ENCODE measurements around the gene ERVH48-1.
"Not testable (repeated sequence)": the region's sequence is repeated elsewhere in the genome, so short reads cannot be mapped to it uniquely, and the experiment has no call there.

DNA sequence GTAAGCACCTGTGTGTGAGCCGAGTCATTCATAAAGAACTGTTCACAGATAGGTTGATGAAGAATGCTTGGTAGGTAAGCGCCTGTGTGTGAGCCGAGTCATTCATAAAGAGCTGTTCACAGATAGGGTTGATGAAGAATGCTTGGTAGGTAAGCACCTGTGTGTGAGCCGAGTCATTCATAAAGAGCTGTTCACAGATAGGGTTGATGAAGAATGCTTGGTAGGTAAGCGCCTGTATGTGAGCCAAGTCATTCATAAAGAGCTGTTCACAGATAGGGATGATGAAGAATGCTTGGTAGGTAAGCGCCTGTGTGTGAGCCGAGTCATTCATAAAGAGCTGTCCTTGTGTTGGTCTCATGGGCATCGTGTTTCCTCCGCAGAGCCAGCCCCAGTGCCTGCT is 16.9 kb downstream of the ERVH48-1 start:
- TF ChIP-seq, protein P1, sequence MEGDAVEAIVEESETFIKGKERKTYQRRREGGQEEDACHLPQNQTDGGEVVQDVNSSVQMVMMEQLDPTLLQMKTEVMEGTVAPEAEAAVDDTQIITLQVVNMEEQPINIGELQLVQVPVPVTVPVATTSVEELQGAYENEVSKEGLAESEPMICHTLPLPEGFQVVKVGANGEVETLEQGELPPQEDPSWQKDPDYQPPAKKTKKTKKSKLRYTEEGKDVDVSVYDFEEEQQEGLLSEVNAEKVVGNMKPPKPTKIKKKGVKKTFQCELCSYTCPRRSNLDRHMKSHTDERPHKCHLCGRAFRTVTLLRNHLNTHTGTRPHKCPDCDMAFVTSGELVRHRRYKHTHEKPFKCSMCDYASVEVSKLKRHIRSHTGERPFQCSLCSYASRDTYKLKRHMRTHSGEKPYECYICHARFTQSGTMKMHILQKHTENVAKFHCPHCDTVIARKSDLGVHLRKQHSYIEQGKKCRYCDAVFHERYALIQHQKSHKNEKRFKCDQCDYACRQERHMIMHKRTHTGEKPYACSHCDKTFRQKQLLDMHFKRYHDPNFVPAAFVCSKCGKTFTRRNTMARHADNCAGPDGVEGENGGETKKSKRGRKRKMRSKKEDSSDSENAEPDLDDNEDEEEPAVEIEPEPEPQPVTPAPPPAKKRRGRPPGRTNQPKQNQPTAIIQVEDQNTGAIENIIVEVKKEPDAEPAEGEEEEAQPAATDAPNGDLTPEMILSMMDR (conservative IDR thresholded peaks at IDR 0.05) = not testable (repeated sequence)
- TF ChIP-seq EZH2 (IDR thresholded peaks at IDR 0.05; ENCODE audit: low read depth) = not testable (repeated sequence)
